HG03095 (cell line): Measurements from ENCODE around the gene IL10RA.
"Not testable (repeated sequence)": the region's sequence is repeated elsewhere in the genome, so short reads cannot be mapped to it uniquely, and the experiment has no call there.

Source experiments
- ATAC-seq: cut with Tn5 transposase; IDR thresholded peaks from one replicate; pipeline ENCODE4 v1.9.1; 2021; ENCODE audit warnings: moderate library complexity; ENCODE audit not compliant: unreplicated experiment

Gene IL10RA

DNA sequence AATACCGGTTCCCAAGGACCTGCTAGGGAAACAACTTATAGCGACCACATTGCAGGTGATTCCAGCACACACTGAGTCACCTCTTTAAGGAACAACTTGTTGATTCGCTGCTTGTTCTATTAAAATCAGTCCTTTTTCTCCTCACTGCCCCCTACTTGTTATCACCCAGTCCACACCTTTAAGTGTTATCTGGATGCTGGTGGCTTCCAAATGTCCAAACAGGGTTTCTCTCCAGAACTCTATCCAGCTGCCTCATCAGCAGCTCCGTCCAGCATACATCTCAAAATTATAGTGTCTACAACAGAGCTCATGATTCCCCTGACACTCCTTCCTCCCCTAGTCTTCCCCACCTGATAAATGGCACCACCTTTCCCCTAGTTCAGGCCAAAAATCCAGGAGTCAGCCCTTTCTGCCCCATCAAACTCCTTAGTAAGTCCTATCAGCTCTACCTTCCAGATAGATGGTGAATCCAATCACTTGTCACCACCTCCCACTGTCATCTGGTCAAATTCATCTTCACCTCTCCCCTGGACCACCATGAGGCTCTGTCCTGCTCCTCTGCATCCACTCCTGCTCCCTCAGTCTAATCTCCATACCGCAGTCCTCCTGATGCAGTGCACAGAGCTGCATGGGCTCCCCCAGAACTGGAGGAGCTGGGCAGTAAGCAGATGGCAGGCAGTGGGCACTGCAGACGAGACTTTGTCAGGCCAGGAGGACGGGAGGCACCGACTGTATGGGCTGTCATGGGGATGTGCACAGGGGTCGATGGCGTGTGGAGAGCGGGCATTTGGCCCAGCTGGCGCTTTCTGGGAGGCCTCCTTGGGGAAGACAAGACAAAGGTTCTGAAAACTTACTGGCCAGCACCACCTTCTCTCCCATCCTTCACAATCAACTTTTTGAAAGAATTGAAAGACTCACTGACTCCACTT lies 19.3 kb downstream of the IL10RA start:
- no peak for ATAC-seq

DNA sequence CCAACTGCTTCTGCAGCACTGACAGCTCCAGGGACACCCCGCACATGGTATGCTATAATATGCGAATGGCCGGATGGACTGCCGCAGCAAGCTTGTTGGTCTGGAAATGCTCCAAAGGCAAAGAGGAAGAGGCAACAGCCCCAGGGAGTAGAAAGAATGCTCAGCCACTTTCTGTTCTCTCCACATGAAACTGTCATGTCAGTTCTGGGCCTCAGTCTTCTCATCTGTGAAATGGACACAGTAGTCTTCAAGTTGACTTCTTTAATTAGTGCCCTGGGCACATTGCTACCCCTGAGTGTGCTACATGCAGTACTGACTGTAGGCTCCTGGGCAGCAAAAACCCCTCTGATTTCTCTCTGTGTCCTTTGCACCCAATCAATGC lies 19.9 kb downstream of the IL10RA start:
- no peak for ATAC-seq

DNA sequence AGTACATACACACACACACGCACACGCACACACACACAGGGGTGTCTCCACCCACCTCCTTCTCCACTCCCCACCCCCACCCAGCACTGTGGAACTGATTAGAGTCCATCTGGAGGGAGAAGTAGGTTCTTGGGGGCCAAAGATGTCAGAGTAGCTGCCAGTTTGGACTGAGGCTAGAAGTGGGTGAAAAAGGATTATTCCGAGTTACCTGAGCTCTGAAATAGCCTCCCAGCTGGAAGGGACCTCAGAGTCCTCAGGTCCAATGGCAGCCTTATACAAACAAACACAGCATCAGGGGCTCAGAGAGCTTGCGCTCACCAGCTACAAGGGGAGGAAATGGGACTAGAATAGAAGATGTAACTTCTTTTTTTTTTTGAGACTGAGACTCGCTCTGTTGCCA lies 20.8 kb downstream of the IL10RA start:
- ATAC-seq, result no peak

DNA sequence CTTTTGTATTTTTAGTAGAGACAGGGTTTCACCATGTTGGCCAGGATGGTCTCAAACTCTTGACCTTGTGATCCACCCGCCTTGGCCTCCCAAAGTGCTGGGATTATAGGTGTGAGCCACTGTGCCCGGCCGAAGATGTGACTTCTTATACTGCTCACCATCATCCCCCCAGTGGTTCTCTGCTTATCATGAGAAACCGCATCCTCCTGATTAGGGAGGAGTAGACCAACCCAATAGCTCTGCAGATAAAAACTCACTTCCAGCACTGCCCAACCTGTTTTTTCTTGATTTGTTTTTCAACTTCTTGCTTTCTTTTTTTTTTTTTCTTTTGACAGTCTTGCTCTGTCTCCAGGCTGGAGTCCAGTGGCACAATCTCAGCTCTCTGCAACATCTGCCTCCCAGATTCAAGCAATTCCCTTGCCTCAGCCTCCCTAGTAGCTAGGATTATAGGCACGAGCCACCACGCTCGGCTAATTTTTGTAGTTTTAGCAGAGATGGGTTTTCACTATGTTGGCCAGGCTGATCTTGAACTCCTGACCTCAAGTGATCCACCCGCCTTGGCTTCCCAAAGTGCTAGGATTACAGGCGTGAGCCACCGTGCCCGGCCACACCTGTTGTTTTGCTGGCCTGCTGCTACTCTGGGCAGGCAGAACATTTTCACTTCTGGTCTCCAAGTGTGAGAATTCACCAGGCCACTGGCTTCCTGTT lies 21.5 kb downstream of the IL10RA start:
- ATAC-seq, result not testable (repeated sequence)

DNA sequence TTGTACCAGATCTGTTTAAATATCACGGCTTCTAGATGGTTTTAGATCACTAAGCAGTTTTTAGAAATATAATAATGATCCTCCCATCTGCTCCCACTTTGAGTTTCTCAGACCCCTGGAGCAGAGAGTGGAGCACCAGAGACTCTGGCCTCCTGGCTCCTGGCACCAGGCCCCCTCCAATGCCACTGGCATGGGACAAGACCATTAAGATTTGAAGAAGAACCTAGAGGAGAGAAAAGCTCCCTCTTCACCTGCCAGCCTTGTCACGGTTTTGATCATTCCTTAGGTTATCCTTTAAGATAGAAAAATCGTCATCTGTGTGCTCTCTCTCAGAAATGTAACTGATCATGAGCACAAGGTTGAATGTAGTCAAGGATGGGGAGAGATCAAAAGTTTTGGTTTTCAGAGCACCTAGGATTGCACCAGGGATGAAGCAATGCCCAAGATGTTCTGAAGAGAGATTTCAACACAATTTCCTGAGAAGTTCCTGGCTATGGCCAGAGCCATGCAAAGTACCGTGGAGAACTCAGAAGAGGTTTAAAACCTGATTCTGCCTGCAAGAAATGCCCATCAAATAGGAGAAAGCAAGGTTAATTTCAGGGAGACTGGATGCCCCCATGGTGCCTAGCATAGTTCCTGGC lies 22.2 kb downstream of the IL10RA start:
- ATAC-seq, result no peak

DNA sequence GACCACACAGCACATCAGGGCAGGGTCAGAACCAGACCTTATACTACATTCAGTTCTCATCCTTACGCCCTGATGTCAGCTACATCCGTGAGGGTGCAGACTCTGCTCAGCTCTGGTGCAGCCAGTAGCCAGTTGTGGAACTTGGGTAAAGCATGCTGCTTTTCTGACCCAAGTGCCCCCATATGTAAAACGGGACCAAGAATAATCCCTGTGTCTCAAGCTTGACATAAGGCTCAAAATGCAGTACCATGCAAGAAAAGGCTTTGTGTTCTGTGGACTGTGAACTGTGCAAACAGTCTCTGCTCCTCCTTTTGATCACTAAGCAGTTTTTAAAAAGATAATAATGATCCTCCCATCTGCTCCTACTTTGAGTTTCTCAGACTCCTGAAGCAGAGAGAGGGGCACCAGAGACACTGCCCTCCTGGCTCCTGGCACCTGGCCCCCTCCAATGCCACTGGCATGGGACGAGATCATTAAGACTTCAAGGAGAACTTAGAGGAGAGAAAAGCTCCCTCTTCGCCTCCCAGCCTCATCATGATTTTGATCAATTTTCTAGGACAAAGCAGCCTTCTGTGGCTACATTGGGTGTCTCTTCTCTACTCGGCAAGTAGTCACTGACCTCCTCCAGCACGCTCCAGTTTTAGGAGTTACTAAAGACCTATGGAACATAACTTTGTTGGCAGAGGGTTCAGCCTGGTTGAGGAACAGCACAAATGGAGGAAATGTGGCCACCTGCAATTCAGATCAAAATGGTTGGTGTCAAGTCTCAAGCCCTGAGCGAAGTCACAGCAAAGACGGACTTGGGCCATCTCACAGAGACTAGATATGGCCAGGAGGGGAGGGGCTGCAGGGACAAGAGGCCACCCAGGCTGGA lies 23.9 kb downstream of the IL10RA start:
- ATAC-seq, result no peak

DNA sequence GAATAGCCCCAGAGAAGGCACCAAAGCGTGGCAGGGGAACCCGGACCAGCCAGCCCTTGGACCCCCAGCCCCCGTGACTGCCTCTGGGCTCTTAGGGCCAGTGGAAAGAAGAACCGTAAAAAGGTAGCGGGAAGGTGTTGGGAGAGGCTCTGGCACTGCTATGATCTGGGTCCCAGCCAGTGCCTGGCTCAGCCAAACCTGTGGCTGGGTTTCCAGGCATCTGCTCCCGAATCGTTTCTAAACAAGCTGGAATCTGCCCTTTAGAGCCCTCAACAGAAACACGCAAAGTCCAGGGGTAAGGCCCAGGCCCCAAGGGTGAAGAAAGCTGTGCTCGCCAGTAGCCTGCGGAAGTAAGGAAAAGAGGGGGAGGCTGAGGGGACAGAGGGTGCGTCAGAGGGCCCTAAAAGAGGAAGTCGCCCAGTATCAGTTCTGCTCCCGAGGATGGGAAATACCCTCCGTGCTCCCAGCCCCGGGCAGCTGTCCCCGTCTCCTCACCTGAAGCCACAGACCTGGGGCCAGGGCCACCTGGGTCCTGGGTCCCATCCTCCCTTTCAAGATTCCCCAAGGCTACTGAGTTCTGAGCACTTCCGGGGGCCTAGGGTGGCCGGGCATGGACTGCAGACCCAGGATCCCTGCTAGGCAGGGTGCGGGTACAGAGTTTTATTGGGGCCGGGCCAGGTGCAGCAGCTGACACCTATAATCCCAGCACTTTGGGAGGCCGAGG lies 24.7 kb downstream of the IL10RA start:
- peak; percentile 69 for ATAC-seq

DNA sequence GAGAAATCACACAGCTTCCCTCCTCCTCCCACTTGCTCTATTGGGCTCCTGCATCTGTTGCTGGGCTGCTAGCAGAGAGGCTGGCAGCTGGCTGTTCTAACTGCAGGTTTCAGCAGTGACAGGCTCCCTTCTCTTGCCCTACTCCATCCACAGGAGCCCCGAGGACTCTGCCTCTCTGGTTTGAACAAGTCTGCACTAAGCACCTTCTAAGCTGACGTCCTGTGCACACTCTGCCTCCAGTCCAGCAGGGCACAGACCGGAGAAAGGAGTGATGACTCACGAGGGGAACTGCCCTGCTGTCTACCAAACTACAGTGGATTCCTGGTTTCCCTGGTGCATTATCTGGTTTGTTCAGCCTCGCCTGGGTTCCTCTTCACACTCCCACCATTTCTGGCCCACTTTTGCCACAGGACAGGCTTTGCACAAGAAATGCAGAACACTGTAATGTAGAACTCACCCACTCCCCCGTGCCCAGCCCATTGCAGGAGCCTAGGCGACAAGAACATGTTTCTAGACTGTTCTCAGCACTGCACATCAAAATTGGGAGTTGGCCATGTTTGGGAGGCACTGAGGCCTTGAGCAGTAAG lies 26.0 kb downstream of the IL10RA start:
- no peak for ATAC-seq

DNA sequence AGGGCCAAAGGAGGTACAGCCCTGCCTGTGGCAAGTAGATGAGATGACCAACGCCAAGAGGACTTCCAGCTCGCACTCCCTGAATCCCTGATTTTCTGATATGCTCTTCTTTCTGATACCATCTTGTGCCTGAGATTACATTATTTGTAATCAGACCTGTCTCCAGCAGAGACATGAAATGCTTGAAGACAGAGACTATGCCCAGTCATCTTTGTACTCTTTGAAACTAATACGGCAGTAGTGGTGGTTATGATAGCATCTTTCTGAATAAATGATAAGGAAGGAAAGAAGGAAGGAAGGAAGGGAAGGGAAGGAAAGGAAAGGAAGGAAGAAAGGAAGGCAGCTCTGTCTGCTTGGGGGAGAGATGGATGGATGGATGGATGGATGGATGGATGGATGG lies 27.8 kb downstream of the IL10RA start:
- no peak for ATAC-seq

DNA sequence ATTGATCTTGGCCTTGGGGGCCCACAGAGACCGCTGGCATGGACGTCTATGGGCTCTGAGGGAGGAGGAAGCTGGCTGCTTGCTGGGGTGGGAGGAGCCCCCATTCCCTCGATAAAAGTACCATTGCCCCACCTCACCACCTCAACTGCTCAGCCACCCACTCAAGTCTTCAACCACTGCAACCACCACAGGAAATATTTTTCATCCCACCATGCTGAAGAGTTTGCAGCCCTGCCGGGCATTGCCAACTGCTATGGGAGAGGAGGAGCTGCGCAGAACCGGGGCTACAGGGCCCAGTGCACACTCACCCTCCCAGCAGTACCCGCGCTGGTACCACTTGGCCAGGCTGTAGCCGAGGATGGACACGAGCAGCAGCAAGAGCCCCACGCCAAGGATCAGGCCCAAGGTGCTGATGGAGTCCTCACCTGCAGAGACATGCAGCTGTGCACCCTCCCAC lies 29.2 kb downstream of the IL10RA start:
- ATAC-seq, result no peak

DNA sequence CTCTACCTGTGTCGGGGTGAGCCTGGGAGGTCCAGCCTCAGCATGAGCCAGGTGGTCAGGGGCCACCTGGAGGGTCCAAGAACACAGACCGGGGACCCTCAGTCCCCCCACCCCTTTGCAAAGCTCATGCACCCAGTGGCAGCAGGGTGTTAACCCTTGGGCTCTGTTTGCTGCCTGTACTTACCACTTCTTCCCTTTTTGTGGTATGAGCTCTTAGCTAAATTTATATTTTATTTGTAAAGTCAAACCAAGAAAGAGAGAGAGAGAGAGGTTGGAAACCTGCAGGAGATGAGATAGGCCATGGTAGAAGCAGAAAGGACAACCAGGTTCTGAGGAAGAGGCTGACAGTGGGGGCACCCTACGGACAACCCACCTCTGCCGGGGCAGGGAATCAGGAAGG lies 29.9 kb downstream of the IL10RA start:
- no peak for ATAC-seq

DNA sequence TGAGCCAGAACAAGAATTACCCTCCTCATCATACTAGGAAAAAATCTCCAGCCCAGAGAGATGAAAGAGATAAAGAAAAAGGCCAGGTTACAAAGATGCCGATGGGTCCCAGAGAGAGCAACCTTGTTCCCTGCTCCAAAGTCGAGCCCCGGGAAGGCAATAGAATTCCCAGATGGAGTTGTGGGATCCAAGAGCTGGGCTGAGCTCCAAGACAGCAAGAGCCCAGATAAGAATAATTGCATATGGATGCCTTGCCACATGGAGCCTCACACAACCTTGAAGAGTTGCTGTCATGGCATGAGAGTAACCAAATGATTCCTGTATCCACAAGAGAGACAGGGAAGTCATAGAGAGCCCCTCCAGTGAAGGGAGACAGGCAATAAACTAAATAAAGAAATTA lies 30.9 kb downstream of the IL10RA start:
- no peak for ATAC-seq

DNA sequence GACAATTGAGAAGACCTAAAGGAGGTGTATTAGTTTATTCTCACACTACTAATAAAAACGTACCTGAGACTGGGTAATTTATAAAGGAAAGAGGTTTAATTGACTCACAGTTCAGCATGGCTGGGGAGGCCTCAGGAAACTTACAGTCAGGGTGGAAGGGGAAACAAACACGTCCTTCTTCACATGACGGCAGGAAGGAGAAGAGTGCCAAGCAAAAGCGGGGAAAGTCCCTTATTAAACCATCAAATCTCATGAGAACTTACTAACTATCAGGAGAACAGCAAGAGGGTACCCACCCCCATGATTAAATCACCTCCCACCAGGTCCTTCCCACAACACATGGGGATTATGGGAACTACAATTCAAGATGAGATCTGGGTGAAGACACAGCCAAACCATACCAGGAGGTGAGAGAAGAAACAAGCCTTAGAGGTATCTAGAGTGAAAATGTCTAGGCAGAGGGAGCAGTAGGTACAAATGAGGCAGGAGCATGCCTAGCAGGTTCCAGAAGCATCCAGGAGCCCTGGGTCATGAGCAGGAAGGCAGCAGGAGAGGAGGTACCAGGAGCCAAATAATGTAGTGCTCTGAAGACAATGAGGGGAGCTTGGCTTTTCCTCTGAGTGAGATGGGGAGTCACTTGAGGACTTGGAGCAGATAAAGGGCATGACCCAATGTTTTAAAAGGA lies 31.6 kb downstream of the IL10RA start:
- no peak for ATAC-seq

DNA sequence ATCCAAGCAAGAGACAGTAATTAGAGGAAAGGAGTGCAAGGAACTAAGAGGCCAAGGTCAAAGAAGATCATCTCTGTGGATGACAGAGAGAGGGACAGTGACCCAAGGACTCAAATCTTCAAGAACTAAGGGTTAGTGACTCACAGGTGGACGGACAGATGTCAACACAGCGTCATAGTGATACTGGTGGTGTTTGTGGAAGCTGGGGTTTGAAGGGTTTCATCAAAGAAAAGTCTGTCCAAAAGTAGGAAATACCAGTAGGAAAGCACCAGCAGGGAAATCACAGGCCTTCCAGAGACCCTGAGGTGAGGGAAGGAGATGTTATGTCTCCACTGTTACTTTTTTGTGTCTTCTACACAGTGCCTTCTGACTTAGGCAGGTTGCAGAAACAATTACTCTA lies 32.2 kb downstream of the IL10RA start:
- no peak for ATAC-seq

DNA sequence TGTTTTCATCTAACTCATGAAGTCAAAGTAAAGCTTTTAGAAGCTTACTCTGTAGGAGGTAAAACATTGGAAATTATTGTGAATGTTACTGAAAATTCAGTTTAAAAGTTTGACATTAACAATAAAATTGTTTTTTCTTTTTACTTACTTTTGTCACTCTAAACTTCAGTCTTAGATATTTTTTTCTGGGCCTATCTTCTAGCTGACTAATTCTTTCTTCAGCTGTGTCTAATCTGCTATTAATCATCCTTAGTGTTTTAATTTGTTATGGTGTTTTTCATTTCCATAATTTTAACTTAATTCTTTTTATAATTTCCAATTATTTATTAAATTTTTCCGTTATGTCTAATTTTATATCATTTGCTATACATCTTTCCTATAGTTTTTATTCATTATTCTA lies 35.0 kb downstream of the IL10RA start:
- no peak for ATAC-seq

DNA sequence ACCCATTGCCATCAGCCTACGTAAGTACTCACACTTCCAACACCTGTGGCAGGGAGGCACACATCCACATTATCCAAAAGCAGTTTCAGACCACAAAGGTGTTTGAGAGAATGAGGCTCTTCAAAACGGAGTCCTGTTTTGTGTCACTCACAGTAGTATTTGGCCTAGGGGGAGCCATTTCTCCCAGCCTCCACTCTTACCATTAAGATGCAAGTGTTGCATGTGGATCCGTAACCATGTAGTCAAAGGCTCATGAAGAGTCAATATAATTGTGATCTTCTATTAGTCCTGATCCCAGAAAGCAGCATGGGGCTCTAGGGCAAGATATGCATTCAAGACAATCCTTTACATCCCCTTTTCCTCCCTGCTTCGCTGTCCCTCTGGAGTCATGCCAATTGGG lies 41.5 kb downstream of the IL10RA start:
- no peak for ATAC-seq

DNA sequence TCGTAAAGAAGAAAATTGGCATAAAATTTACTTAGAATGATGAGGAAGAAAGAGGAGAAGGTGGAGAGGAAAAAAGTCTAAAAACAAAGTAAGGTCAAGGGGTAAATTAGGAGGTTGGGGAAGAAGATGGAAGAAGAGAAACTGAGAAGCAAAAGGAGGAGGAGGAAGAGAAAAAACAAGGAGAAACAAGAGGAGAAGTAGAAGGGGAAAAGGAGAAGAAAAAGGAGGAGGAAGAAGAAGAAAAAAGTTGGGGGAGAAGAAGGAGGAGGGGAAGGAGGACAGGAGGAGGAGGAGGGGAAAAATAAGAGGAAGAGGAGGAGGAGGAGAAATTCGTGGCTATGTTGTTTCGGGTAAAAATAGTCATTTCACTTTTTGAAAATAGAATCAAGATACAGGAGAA lies 42.4 kb downstream of the IL10RA start:
- ATAC-seq, result no peak

DNA sequence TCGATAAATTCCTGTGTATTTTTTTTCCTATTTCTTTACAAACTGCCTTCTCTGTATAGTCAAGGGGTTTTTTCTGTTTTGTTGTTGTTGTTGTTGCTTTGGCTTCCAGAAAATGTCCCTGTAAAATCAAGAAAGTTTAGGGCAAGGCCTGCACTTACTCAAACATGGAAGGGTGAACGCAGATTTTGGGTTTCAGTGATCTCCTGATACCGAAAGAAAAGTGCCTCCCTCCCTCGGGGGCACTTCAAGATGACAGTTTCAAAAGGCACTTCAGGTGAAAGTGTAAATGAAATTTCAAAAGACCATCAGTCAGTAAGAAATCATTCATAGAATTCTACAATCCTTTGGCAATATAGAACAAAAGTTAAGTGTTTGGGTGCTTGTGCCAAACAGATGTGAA lies 47.2 kb downstream of the IL10RA start:
- ATAC-seq, result no peak

DNA sequence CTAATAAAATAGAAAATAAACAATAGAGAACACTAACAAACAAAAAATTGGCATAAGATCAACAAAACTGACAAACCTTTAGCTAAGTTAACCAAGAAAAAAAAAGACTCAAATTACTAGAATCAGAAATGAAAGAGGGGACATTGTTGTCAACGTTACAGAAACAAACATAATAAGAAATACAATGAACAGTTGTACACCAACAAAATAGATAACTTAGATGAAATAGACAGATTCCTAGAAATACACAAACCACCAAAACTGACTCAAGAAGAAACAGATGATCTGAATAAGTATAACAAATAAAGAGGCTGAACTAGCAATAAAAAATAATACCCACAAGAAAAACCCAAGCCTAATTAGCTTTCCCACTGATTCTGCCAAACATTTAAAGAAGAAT lies 55.9 kb downstream of the IL10RA start:
- ATAC-seq, result no peak
